Stimulated activated naive CD4-positive, alpha-beta T cell treated with Interleukin-2 at 50 U/mL for 16 hours (primary cell): ENCODE data around the gene BEGAIN.

Source experiments
- DNase-seq: peaks from one replicate; lab custom pipeline; 2025; lab: John Stamatoyannopoulos, UW

The BEGAIN gene

DNA sequence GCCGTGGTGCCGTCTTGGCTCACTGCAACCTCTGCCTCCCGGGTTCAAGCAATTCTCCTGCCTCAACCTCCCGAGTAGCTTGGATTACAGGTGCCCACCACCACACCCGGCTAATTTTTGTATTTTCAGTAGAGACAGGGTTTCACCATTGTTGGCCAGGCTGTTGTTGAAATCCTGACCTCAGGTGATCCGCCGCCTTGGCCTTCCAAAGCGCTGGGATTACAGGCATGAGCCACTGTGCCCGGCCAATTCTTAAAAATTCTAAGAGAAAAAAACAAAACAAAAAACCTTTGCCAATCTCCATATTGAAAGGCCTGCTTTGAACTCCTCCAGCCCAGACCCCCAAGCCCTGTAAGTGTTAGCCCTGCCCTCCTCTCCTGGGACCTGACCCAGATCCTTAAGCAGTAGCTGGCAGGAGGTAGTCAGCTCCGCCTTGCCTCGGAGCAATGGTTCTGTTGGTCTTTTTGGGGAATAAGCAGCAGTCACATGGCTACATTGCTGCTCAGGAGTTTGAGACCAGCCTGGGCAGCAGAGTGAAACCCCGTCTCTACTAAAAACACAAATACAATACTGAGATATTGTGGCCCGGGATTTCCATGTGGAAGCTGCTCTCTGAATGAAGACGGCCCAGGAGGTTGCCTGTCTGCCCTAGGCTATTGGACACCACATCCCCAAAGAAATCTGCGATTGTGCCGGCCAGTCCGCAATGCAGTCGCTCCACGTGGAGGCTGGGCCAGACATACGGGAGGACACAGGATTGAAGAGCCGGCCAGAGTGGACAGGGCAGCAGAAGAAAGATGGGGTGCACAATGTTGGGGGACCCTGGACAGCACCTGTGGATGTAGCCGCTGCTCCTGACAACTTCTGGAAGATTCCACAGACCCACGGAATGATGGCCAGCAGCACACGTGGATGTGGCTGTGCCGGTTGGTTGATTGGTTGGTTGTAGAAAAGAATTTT is 28.8 kb upstream of the BEGAIN start:
- no peak for DNase-seq

DNA sequence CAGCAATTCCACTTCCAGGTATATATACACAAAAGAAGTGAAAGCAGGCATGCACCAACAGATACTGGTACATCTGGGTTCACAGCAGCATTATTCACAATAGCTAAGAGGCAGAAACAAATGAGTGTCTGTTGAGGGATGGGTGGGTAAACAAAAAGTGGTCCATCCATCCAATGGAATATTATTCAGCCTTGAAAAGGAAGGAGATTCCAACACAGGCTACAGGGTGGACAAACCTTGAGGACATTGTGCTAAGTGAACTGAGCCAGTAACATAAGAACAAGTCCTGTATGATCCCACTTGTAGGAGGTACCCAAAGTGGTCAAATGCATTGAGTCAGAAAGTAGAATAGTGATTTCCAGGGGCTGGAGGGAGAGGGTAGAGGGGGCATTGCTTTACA is 27.6 kb upstream of the BEGAIN start:
- no peak for DNase-seq

DNA sequence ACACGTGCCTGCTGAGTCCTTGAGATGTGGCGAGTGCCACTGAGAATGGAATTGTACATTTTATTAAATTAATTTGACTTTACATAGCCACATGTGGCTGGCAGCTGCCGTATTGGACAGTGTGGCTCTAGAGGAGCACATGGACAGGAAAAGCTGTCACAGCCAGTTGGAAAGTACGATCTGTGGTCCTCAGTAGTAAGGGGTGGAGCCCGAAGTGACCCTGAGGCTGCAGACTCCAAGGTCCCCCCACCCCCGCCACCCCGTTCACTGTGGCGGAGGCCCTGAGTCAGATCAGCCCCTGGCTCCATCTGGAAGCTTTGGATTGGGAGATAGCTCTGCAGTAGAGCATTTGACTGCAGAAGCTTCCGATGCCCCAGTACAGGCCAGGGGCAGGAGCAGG is 25.8 kb upstream of the BEGAIN start:
- no peak for DNase-seq

DNA sequence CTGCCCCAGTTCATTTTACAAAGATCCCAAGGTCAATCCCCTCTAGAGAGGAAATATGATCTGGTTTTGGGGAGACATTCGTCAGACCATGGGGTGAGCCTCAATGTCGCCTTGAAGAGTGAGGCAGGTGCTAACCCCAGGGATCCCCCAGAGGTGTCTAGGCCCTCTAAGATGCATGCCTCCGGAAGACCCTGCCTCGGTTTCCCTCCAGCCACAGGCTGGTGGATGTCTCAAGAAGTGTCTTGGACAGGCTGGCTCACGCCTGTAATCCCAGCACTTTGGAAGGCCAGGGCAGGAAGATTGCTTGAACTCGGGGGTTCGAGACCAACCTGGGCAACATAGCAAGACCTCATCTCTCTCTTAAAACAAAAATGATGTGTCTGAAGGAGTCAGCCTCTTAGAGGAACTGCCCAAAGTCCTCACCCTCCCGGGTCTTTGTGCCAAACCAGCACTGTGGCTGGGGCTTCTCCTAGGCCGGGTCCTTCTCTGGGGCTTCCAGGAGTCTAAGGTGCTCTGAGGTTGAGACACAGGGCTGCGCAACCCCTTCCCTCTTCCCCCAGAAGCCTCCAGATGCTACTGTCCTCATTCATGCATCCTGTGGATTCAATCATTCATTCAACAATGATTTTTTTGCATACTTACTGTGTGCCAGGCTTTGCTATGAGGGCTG is 24.7 kb upstream of the BEGAIN start:
- DNase-seq, result no peak

DNA sequence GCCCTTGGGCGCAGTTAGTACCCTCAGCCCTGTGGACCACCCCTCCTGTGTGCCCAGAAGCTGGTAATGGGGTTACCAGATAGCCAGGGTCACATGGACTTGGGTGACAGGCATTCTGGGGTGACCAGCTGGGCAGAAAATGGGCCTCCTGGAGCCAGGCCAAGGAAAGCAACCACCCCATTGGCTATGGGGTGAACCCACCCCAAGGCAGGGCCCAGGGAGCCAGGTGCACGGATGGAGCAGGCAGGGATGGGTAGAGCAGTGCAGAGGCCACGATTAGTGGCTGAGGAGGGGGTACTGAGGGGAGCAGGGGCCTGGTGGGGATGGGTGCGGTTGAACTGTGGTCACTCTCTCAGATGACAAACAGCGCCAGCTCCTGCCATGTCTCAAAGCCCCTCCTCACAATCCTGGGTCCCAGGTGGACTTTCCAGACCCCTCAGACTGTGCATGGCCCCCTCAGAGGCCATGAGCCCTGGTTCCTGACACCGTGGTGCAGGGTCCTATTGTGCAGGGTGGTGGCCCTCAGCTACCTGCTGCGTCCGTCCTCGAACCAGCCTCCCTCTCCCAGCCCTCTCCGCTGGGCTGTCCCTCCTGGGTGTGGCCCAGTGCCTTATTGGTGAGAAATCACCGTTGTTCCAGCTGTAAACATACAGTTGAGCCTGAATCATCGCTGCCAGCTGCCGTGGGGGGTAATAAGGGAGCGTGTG is 23.4 kb upstream of the BEGAIN start:
- DNase-seq, result no peak

DNA sequence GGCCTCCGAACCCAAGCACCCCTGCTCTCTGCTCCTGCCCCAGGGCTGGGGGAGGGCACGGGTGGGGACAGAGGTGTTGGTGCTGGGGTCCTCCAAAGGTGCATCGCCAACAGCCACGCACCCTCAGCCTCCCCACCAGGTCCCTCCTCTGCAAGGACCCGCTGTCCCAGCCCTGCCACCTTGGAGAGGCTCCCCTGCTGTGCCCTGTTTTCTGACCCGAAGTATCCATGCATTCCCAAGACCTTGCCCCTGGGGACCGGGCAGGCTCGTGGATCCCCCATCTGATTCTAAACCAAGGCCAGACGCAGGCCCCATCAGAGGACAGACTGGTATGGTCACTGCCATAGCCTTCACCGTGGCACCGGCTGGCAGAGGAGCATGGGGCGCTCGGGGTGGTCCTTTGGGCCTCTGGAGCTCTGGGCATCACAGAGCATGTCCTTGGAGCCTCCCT is 22.7 kb upstream of the BEGAIN start:
- no peak for DNase-seq

DNA sequence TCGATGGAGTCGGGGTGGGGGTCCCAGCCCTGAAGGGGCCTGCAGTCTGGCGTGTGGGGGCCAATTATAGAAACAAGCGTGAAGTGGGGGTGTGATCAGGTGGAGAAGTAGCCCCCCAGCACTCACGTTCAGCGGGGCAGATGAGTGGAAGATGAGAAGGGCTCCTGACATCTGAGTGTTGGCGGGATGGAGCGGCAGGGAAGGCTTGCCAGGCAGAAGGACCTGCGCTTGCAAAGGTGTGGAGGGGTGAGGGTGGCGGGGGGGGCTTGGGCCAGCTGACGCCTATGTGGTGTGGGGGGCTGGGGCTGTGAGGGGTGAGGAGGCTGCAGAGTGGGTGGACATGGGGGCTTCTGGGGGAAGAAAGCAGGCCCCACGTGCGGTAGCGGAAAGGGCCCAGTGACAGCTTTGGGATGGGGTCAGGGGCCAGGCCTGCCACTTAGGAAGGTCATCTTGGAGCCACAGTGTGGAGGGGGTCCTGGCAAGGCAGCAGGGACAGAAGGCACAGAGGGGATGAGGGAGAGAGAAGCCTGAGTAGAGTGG is 22.2 kb upstream of the BEGAIN start:
- DNase-seq, result no peak

DNA sequence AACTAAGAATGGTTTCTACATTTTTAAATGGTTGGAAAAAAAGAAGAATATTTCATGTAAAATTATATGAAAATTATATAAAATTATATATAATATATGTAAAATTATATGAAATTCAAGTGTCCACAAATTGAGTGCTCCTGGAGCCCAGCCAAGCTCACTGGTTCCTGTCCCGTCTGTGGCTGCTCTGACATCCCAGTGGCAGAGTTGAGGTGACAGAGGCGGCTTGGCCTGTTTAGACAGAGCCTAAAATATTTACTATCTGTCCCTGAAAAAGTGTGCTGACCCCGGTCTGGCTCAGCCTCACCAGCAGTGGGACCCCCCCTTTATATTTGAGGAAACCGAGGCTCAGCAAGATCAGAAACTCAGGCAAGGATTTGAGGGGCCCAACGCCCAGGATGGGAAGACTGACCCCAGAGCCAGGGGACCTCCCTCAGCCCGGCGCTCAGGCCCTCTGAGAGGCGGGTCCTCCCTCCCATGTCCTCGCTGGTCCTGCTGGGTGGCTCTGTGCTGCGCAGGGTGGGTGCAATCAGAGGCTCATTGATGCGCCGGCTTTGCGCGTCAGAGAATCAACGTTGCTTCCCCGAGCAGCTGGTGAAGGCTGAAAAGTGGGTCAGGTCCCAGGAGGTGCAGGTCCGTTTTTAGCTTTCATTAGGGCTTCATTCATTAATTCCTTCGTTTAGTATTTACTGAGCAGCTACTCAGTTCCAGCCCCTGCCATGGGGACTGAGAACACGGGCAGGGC is 21.5 kb upstream of the BEGAIN start:
- DNase-seq, result no peak

DNA sequence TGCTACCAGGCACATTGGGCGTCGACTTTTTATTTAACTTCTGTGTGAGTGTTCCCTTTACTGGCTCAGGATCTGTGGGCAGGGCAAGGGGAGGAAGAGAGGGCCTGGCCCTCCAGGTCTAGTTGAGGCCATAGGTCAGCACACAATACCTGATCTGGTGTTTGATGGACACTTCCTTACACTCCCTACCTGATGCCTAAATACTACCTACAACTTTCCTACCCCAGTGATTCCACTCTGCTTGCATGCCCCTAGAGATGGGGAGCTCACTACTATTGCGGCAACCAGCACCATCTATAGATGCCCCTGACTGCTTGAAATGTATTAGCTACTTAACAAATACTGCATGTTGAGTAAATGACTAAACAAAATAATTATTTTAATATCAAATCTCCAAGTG is 20.8 kb upstream of the BEGAIN start:
- DNase-seq, result no peak

DNA sequence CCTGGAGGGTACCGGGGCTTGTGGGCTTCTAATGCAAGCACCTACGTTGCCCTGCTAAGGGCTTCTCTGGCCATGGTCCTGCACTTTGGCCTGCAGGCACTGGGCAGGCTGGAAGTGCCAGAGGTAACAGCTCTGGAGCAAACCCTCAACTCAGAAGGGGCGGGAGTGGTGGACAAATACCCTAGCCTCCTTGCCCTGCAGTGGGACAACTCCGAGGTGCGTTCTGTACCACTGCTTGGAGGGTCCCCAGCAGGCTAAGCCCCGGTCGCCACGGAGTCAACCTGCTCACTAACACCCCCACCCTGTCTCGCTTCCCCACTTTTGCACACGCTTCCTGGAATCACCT is 20.4 kb upstream of the BEGAIN start:
- DNase-seq, result no peak

DNA sequence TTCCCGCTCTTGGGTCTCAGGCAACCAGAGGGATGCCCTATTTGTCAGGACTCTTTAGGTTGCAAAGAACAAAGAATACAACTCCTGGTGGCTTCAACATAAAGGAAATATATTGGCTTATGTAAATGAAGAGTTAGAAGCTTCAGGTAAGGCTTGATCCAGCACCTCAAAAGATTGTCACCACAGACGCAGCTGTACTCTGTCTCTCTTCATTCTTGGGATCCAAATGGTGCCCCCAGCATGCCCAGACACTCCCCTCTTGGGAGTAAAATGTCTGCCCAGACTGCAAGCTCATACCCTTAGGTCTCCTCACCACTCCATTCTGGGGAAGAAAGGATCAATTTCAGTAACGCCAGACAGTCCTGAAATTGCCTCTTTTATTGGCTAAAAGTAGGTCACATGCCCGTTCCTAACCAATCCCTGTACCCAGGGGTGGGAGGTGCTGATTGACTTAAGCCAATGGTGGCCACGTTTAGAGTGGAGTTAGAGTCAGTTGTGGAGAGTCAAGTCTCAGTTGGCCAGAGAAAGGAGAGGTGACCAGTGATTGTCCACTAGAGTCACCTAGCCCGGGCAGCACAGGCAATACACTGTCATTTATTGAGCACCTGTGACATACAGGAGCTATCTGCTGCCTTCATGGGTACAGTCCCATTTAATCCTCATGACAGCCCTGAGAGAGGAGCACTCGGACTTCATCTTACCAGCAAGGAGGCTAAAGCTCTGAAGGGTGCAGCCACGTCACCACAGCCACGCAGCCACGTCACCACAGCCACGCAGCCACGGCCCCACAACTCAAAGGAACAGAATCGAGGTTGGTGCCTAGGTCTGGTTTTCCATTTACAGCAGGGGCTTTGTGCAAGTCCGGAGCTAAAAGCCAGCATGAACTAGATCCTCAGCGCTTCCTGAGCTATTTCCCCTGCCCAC is 19.7 kb upstream of the BEGAIN start:
- DNase-seq, result no peak

DNA sequence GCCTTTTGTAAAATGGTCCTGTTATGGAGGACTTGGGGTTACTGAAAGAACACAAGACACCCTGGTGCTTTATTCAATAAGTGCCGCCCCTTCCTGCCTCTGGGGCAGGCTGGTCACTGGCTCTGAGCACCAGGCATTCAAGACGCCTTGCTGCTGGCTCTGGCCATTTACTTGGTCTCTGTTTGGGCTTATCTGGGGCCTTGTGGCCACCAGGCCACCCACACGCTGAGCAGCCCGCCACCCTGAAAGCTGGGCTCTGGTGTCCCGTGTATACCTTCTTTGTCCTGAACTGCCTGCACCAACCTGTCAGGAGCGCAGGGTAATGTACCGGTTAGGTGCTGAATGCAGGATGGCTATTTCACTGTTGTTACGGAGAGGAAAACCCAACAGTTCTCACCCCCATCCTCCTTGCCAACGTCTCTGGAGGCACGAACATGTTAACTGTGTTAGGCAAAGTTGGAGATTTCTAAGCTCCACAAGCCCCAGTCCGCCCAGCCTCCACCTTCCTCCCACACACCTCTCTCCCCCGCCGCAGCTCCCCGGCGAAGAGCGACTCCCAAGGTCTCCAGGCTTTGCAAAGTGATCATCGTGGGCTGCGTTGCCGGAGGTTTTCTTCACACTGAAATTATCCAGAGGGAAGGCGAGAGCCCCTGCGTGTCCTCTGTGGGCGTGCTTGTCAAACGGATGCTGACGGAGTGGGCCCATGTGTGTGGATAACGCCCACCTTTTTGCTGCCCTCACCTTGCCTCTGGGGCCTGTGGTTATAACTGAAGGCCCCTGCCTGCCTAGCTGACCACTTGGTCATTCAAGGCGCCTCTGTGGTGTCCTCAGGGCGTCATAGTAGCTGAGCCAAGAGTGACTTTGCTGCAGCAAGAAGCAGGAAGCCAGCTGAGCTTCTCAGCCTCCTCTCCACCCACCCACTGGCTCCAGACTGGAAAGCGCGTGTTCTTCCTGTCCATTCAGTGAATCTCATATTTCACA is 18.8 kb upstream of the BEGAIN start:
- DNase-seq, result no peak

DNA sequence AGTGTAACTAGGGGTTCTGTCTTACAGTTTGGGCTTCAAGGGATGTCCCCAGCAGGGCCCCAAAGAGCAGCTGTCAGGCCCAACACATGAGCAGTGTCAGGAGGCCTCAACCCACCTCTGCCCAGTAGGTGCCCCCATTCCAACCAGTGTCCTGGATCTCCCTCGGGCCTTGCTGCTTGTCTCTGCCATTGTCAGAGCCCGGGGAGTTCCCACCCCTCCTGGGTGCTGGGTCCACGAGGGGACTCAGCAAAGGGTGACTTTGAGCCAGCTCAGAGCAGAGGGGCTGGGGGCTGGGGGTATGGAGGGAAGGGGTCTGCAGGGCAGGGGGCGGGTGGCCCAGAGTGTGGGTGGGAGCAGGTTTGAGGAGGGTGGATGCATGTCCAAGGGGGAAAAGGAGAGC is 18.0 kb upstream of the BEGAIN start:
- no peak for DNase-seq

DNA sequence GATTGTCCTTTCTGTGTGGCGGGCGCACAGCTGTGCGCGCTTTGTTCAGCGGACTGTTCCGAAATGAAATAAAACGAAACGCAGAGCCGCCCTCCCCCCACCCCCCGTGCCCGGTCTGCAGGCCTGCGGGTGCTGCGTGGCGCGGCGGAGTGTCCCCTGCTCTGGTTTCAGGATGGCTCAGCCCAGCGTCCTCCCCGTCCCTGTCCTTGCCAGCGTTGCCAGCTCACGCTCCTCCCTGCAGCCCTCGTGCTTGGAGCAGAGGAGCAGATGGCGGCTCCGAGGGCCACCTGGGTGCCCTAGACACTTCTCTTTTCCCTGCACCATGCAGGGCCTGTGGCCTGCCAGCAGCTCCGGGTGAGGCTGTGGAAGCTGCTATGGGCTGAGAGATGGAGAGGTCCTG is 17.5 kb upstream of the BEGAIN start:
- DNase-seq, result no peak

DNA sequence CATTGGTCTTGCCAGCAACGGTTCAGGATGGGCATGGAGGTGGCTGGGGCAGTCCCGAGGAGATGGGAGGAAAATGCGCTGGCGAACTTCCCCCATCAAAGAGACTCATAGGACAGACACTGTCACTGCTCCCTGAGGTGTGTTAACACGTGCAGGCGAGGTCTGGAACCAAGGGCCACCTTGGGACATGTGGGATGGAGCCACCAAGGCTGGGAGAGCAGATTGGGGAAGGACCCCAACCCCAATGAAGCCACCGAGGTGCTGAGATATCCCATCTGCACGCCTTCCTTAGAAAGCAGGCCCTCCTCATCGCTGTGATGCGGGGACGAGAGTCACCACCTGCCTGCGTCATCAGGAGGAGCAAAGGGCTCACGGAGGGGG is 16.9 kb upstream of the BEGAIN start:
- DNase-seq, result no peak

DNA sequence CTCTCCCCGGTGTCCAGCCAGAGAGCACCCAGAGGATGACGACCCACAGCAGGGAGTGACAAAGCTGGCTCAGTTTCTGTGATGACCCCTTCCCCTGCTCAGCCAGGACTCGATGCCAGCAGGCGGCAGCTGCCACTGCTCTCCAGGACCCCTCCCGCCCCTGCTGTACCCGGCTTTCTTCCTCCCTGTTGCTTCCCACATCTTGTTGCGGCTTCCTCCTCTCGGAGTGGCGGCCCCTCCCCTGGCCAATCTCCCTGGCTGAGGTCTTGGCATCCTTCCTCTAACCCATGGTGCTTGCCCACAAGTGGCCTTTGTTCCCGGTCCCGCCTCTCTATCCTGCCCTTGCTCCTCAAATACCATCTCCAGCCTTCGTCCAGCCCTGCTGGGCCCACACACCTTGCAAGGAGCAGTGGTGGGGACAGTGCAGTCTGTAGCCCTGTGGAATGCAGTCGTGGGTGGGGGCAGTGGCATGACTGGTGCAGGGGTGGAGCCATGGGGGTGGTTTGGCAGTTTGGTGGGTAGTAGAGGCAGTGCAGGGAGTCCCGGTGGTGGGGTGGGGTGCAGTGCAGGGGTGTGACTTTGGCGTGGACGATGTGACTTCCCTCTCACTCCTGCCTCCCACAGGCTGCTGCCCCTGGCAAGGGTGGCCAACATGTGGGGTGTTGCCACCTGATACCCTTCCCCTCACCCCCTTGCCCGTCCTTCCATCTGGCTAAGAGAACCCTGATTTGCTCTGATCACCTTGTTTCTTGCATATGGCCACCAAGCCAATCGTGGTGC is 16.3 kb upstream of the BEGAIN start:
- DNase-seq, result no peak

DNA sequence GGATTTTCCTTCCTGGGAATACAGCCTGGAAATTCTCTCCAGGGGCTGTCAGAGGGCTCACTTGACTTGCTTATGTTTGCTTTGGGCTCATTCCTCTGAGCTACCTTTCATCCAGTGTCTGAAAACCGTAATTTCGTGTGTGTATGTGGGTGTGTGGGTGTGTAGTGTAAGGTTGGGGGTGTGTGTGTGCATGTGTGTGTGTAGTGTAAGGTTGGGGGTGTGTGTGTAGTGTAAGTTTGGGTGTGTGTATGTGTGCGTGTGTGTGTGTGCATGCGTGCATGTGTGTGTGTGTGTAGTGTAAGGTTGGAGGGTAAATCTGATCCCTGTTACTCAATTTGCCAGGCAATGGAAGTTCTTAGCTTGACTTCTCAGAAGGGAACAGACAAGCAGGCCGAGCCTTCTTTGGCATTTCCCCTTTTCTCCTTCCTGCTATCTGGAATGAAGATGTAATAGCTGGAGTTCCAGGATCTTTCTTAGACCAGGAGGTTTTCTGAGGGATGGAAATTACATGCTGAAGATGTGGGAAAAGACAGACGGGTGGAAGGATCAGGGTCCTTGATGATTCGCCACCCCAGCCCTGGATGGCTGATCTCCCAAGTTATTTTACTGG is 15.5 kb upstream of the BEGAIN start:
- DNase-seq, result no peak

DNA sequence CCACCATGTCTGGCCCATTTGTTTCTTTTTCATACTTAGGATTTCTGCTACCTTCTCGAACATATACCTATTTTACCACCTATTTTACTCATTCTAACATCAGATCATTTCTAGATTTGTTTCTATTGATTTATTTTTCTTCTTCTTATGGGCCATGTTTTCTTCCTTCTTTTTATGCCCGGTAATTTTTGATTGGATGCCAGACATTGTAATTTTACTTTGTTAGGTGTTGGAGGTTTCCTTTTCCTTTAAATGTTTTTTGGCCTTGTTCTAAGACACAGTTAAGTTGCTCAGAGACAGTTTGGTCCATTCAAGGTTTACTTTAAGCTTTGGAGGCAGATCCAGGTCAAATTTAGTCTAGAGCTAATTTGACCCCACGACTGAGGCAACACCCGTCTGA is 14.7 kb upstream of the BEGAIN start:
- DNase-seq, result no peak
